K562 (cell line): ENCODE measurements around the gene CTPS2. TPM values are rescaled to one million over a fixed set of nuclear protein-coding genes. Genes with fewer than 3 reads are reported as not detected.

ENCODE experiments used
- CEBPB ChIP-seq: fragments of 450-650 bp; IDR thresholded peaks from 2 replicates; pipeline ENCODE4 v1.6.1; 2016; ENCODE audit warnings: missing genetic modification characterization, missing compliant biosample characterization
- CHD1 ChIP-seq: fragments of 200-600 bp; sonication (generic); IDR thresholded peaks from one replicate; pipeline ENCODE4 v1.6.1; 2012; ENCODE audit warnings: mild to moderate bottlenecking, moderate library complexity, low read length, inconsistent platforms
- CSDE1 ChIP-seq, 2 experiments: fragments of 450-650 bp; IDR thresholded peaks; 2 replicates each; pipeline ENCODE4 v1.6.1; 2016; ENCODE audit warnings: mild to moderate bottlenecking in 1 of 2
- HIVEP1 ChIP-seq: fragments of 250-450 bp; sonication (Bioruptor Pico); IDR thresholded peaks from 2 replicates; pipeline ENCODE4 v1.4.0; 2020; ENCODE audit warnings: mild to moderate bottlenecking
- HMGN3 ChIP-seq: IDR thresholded peaks from 2 replicates; pipeline ENCODE4 v1.6.1; 2011; ENCODE audit warnings: borderline replicate concordance, low read depth, mild to moderate bottlenecking, mixed read lengths, low read length; ENCODE audit not compliant: insufficient read length; ENCODE audit errors: extremely low read depth
- NR2F6 ChIP-seq: fragments of 450-650 bp; formaldehyde crosslinking; IDR thresholded peaks from 2 replicates; pipeline ENCODE4 v1.4.0; 2020; ENCODE audit warnings: mild to moderate bottlenecking
- RBM39 ChIP-seq: fragments of 200-400 bp; formaldehyde crosslinking; optimal IDR thresholded peaks from 2 replicates; pipeline ENCODE3; 2018; ENCODE audit warnings: low read depth, low read length
- SIN3A ChIP-seq, 2 experiments: fragments of 150-350 bp in 1 of 2; IDR thresholded peaks; 2 replicates each; pipeline ENCODE4 v1.6.1; 2011 to 2016; ENCODE audit warnings: borderline replicate concordance in 2 of 2, low read depth in 2 of 2, low read length in 2 of 2, mild to moderate bottlenecking in 2 of 2, moderate library complexity in 2 of 2; ENCODE audit not compliant: control insufficient read depth in 1 of 2
- SIN3B ChIP-seq: fragments of 450-650 bp; IDR thresholded peaks from 2 replicates; pipeline ENCODE4 v1.6.1; 2017; ENCODE audit warnings: low read depth, mild to moderate bottlenecking, moderate library complexity
- SMAD2 ChIP-seq: fragments of 150-350 bp; IDR thresholded peaks from 2 replicates; pipeline ENCODE4 v1.6.1; 2014; ENCODE audit warnings: low read depth, mild to moderate bottlenecking, low read length
- SMARCC2 ChIP-seq: fragments of 450-650 bp; IDR thresholded peaks from 2 replicates; pipeline ENCODE4 v1.6.1; 2017; ENCODE audit warnings: antibody characterized with exemption, moderate library complexity, mild to moderate bottlenecking, low read depth
- ZNF143 ChIP-seq: sonication (generic); formaldehyde crosslinking; IDR thresholded peaks from 2 replicates; pipeline ENCODE4 v1.9.0; 2022; ENCODE audit warnings: mild to moderate bottlenecking, missing genetic modification reagents
- ZNF212 ChIP-seq: fragments of 450-650 bp; formaldehyde crosslinking; IDR thresholded peaks from 2 replicates; pipeline ENCODE4 v1.4.0; 2020; ENCODE audit warnings: mild to moderate bottlenecking
- ZNF24 ChIP-seq: fragments of 450-650 bp; IDR thresholded peaks from 2 replicates; pipeline ENCODE4 v1.6.1; 2016
- ZNF717 ChIP-seq: fragments of 250-450 bp; sonication (Bioruptor Pico); IDR thresholded peaks from 2 replicates; pipeline ENCODE4 v1.5.0; 2021
- ZNF76 ChIP-seq: fragments of 250-450 bp; sonication (Bioruptor Pico); IDR thresholded peaks from 2 replicates; pipeline ENCODE4 v1.4.0; 2020; ENCODE audit warnings: mild to moderate bottlenecking, moderate library complexity, borderline replicate concordance
- polyA plus RNA-seq, 8 experiments: library from polyadenylated mRNA; depleted of rRNA in 4 of 8; stranded (reverse) in 5 of 8; unstranded in 3 of 8; fragments of >200 nt; fragmentation: Nextera tagmentation in 2 of 8; fragmentation: Illumina TruSeq in 1 of 8; extraction: Ambion mirVana in 2 of 8; extraction: Trizol in 1 of 8; gene quantifications; 2 replicates each; pipeline versions ENCODE4 v1.2.1 to v1.2.3, GENCODE V29; 2011 to 2014; ENCODE audit warnings: inconsistent platforms in 1 of 8, missing spikeins in 1 of 8
- total RNA-seq, 7 experiments: library from RNA; depleted of rRNA in 6 of 7; stranded (reverse); fragments of >200 nt in 6 of 7; fragmentation: Illumina TruSeq in 2 of 7; extraction: Trizol in 2 of 7; gene quantifications; 2 replicates each; pipeline versions ENCODE4 v1.2.1 to v1.2.3, GENCODE V29; 2011 to 2021; ENCODE audit warnings: low replicate concordance in 1 of 7
- TF ChIP-seq, protein P1 (sequence below), 2 experiments: IDR thresholded peaks; 2 replicates each; pipeline ENCODE4 v1.6.1; 2012; ENCODE audit warnings: improper control_type of control experiment in 2 of 2, low read depth in 2 of 2, low read length in 2 of 2, borderline replicate concordance in 1 of 2
- TF ChIP-seq, protein P2 (sequence below): fragments of 200-800 bp; sonication (Bioruptor generic); IDR thresholded peaks from 2 replicates; pipeline ENCODE4 v1.6.1; 2017; ENCODE audit warnings: missing genetic modification characterization, missing compliant biosample characterization
- TF ChIP-seq, protein P3 (sequence below), 2 experiments: fragments of 150-350 bp in 1 of 2; IDR thresholded peaks; 2 replicates each; pipeline ENCODE4 v1.6.1; 2012 to 2016; ENCODE audit warnings: low read depth in 2 of 2, low read length in 2 of 2, mild to moderate bottlenecking in 1 of 2, moderate library complexity in 1 of 2
- TF ChIP-seq, protein P4 (sequence below): fragments of 450-650 bp; IDR thresholded peaks from one replicate; pipeline ENCODE4 v1.6.1; 2018; ENCODE audit warnings: mild to moderate bottlenecking, moderate library complexity; ENCODE audit not compliant: partially characterized antibody

Gene CTPS2
- total and polyA plus RNA-seq, 9 of the 15 experiments (the other 6 are each of a cell fraction or from before 2014, with no cell fraction given) = 5.4 to 19.5 (median 14.1) TPM

DNA sequence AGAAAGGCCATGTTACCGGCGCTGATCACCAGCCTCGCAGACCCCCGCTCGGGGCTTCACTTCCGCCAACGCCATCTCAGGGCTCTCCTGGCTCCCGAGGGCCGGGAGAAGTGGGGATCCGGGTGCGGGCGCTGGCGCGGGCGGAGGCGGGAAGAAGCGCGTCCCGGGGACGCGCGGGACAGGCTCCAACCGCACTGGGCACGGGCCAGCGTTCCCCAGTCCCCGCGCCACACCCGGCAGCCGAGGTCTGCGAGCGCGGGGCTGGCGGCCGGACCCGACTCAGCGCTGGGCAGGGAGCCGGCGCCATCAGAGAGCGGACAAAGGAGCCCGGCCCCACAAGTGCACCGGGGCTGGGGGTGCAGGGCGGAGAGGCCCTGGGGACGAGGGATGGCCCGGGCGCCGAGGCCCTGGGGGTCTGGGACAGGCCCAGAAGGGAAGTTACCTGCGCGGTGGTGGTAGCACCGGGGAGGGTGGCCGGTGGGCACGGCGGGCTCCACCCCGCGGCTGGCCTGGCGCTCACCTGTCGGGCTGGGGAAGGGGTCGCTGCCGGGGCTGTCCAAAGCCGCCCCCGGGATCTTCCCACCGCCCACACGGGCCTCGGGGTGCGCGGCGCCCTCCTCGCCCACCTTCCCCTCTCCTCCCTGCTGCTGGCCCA is 449 bp downstream of the CTPS2 start (continued):
- TF ChIP-seq SIN3B = 0 out of 2 replicates have a peak, but pooled peaks have one; percentile 9
- TF ChIP-seq, protein P1, sequence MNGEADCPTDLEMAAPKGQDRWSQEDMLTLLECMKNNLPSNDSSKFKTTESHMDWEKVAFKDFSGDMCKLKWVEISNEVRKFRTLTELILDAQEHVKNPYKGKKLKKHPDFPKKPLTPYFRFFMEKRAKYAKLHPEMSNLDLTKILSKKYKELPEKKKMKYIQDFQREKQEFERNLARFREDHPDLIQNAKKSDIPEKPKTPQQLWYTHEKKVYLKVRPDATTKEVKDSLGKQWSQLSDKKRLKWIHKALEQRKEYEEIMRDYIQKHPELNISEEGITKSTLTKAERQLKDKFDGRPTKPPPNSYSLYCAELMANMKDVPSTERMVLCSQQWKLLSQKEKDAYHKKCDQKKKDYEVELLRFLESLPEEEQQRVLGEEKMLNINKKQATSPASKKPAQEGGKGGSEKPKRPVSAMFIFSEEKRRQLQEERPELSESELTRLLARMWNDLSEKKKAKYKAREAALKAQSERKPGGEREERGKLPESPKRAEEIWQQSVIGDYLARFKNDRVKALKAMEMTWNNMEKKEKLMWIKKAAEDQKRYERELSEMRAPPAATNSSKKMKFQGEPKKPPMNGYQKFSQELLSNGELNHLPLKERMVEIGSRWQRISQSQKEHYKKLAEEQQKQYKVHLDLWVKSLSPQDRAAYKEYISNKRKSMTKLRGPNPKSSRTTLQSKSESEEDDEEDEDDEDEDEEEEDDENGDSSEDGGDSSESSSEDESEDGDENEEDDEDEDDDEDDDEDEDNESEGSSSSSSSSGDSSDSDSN (IDR thresholded peaks at IDR 0.05; ENCODE audit: borderline replicate concordance in 1 of 2, low read depth in 2 of 2, low read length in 2 of 2) = 0 out of 4 replicates have a peak, but pooled peaks of 1 of the 2 experiments have one; percentile 32
- TF ChIP-seq SMARCC2 = no peak
- no peak for TF ChIP-seq CEBPB (tag)
- TF ChIP-seq, protein P2, sequence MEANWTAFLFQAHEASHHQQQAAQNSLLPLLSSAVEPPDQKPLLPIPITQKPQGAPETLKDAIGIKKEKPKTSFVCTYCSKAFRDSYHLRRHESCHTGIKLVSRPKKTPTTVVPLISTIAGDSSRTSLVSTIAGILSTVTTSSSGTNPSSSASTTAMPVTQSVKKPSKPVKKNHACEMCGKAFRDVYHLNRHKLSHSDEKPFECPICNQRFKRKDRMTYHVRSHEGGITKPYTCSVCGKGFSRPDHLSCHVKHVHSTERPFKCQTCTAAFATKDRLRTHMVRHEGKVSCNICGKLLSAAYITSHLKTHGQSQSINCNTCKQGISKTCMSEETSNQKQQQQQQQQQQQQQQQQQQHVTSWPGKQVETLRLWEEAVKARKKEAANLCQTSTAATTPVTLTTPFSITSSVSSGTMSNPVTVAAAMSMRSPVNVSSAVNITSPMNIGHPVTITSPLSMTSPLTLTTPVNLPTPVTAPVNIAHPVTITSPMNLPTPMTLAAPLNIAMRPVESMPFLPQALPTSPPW (CRISPR knock-in tag) = no peak
- TF ChIP-seq, protein P3, sequence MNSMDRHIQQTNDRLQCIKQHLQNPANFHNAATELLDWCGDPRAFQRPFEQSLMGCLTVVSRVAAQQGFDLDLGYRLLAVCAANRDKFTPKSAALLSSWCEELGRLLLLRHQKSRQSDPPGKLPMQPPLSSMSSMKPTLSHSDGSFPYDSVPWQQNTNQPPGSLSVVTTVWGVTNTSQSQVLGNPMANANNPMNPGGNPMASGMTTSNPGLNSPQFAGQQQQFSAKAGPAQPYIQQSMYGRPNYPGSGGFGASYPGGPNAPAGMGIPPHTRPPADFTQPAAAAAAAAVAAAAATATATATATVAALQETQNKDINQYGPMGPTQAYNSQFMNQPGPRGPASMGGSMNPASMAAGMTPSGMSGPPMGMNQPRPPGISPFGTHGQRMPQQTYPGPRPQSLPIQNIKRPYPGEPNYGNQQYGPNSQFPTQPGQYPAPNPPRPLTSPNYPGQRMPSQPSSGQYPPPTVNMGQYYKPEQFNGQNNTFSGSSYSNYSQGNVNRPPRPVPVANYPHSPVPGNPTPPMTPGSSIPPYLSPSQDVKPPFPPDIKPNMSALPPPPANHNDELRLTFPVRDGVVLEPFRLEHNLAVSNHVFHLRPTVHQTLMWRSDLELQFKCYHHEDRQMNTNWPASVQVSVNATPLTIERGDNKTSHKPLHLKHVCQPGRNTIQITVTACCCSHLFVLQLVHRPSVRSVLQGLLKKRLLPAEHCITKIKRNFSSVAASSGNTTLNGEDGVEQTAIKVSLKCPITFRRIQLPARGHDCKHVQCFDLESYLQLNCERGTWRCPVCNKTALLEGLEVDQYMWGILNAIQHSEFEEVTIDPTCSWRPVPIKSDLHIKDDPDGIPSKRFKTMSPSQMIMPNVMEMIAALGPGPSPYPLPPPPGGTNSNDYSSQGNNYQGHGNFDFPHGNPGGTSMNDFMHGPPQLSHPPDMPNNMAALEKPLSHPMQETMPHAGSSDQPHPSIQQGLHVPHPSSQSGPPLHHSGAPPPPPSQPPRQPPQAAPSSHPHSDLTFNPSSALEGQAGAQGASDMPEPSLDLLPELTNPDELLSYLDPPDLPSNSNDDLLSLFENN (IDR thresholded peaks at IDR 0.05; ENCODE audit: low read depth in 2 of 2, low read length in 2 of 2) = no peak
- no peak for TF ChIP-seq ZNF76 (CRISPR knock-in tag)
- no peak for TF ChIP-seq ZNF212
- peak; percentile 52 for TF ChIP-seq CHD1
- TF ChIP-seq, protein P4, sequence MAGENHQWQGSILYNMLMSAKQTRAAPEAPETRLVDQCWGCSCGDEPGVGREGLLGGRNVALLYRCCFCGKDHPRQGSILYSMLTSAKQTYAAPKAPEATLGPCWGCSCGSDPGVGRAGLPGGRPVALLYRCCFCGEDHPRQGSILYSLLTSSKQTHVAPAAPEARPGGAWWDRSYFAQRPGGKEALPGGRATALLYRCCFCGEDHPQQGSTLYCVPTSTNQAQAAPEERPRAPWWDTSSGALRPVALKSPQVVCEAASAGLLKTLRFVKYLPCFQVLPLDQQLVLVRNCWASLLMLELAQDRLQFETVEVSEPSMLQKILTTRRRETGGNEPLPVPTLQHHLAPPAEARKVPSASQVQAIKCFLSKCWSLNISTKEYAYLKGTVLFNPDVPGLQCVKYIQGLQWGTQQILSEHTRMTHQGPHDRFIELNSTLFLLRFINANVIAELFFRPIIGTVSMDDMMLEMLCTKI = no peak
- TF ChIP-seq SMAD2 = no peak
- no peak for TF ChIP-seq ZNF143 (CRISPR knock-in tag)
- TF ChIP-seq ZNF24 = no peak
- TF ChIP-seq ZNF717 (CRISPR knock-in tag) = no peak
- TF ChIP-seq NR2F6 (CRISPR knock-in tag) = no peak
- TF ChIP-seq HMGN3 = peak; percentile 30
- no peak for TF ChIP-seq SIN3A (IDR thresholded peaks at IDR 0.05; ENCODE audit: borderline replicate concordance in 2 of 2, control insufficient read depth in 1 of 2, low read depth in 2 of 2, low read length in 2 of 2)
- TF ChIP-seq RBM39 = no peak
- no peak for TF ChIP-seq HIVEP1 (CRISPR knock-in tag)
- no peak for TF ChIP-seq CSDE1 (IDR thresholded peaks at IDR 0.05)
